Measurements from ENCODE around the gene NPFF.
"Not testable (repeated sequence)": the region's sequence is repeated elsewhere in the genome, so short reads cannot be mapped to it uniquely, and the experiment has no call there.

Gene NPFF, protein sequence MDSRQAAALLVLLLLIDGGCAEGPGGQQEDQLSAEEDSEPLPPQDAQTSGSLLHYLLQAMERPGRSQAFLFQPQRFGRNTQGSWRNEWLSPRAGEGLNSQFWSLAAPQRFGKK

DNA sequence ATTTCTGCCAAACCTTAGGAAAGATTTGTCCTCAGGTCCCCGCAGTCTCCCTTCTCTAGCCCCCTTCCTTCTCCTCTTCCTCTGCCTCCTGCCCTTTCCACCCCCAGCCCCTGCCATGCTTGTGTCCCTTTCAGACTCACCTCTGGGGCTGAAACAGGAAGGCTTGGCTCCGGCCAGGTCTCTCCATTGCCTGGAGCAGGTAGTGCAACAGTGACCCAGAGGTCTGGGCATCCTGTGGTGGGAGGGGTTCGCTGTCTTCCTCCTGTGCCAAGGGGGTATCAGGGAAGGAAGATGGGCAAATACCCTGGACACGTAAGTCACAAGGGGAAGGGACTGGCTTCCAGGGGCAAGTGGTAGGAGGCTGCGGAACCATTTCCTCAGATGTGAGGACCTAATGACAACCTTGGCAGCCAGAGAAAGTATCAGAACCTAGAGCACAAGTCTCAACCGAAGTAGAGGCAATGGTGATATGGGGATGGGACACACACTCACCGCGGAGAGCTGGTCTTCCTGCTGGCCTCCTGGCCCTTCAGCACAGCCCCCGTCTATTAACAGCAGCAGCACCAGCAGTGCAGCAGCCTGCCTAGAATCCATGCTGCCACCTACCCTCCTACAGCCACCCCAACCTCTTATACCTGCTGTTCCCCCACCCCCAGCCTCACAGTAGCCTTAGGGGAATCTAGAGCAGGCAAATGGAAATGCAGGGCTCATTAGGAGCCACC lies at the start of gene NPFF:
NPFF (minus strand) TSS at position 604 of the 722 bp plus-strand sequence; CDS start at position 594, 10 bp downstream.
- Mint-ChIP-seq H3K27me3 (ENCODE audit: low read depth, poor library complexity) (peaks cover 4% of the 10 kb centered on the region), H3K4me1 (peaks cover 12% of the 10 kb centered on the region), H3K4me3 (no peak within 1 kb of the TSS), H3K27ac (peak within 1 kb of the TSS; percentile 54), H3K9me3 (no peaks in the 10 kb centered on the region), H3K36me3 (ENCODE audit: low read depth) (peaks cover 16% of the 10 kb centered on the region)
- no peak for DNase-seq
- TF ChIP-seq, protein P1, sequence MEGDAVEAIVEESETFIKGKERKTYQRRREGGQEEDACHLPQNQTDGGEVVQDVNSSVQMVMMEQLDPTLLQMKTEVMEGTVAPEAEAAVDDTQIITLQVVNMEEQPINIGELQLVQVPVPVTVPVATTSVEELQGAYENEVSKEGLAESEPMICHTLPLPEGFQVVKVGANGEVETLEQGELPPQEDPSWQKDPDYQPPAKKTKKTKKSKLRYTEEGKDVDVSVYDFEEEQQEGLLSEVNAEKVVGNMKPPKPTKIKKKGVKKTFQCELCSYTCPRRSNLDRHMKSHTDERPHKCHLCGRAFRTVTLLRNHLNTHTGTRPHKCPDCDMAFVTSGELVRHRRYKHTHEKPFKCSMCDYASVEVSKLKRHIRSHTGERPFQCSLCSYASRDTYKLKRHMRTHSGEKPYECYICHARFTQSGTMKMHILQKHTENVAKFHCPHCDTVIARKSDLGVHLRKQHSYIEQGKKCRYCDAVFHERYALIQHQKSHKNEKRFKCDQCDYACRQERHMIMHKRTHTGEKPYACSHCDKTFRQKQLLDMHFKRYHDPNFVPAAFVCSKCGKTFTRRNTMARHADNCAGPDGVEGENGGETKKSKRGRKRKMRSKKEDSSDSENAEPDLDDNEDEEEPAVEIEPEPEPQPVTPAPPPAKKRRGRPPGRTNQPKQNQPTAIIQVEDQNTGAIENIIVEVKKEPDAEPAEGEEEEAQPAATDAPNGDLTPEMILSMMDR (IDR thresholded peaks at IDR 0.05): no peak

DNA sequence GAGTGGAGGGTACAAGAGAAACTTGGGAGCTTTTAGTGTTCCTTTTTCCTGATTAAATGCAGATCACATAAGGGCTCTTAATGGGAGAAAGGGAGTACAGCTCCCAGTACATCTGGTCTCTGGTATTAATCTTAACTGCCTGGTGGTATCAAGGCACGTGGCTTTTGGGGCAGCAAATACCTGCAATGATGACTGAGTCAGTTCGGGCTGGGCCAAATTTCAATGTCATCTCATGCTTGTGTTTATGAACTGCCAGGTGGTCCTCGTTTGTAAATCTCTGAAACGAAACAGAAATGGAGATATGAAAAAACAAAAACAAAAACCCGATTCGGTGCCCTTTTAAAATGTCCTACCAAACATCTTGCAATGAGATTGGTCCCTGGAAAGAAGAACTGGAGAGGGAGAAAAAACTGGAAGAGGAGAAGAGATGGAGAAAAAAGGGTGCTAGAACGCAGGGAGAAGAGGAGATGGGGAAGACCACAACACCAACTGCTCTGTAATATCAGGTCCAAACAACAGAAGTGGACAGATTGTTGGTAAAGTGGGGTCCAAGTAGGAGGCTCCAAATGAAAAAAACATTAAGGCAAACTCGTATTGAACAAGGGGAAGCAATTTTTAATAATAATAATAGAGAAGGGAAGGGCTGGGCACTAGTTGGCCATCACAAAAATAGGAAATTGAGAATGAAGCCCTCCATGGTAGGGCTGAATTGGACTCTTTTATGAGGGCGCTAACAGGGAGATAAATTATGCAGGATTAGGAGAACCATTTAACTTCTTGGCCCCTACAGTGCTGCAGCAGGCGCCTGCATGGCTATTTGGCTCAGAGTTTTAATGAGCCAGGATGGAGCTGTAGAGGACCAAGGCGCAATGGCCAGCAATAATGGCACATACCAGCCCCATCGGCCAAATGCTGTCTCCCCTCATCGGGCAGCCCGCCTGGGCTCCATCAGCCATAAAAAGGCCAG lies 45.4 kb upstream of the NPFF start:
- peak; percentile 7 for DNase-seq
- Mint-ChIP-seq H3K4me3 (no peak overlapping the region), H3K27ac (peak overlapping the region; percentile 74), H3K36me3 (ENCODE audit: low read depth) (peaks cover 29% of the 10 kb centered on the region), H3K4me1 (peaks cover 40% of the 10 kb centered on the region), H3K9me3 (no peaks in the 10 kb centered on the region), H3K27me3 (ENCODE audit: low read depth, poor library complexity) (peaks cover 4% of the 10 kb centered on the region)
- TF ChIP-seq, protein P1 (IDR thresholded peaks at IDR 0.05): no peak

DNA sequence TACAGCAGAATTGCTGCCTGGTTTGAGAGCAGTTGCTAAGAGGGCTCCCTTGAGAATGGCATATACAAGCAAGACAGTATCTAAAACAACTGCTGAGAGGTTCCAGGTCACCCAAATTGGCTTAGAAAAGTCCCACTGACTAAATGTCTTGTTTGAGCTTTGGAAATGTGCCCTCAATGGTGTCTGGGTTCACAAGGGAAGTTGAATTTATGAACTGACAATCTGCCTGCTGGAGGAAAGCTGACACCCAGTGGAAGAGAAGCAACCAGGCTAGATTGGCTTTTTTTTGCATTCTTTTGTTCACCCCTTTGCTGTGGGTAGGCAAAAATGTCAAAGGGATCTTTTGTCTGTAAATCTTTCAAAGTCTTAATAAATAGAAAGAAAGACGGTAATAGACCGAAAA lies 44.6 kb upstream of the NPFF start:
- Mint-ChIP-seq H3K27ac (peak overlapping the region; percentile 74), H3K36me3 (ENCODE audit: low read depth) (peaks cover 29% of the 10 kb centered on the region), H3K4me1 (peaks cover 38% of the 10 kb centered on the region), H3K4me3 (no peak overlapping the region), H3K27me3 (ENCODE audit: low read depth, poor library complexity) (peaks cover 5% of the 10 kb centered on the region), H3K9me3 (no peaks in the 10 kb centered on the region)
- TF ChIP-seq, protein P1 (IDR thresholded peaks at IDR 0.05): no peak
- DNase-seq: peak; percentile 5

DNA sequence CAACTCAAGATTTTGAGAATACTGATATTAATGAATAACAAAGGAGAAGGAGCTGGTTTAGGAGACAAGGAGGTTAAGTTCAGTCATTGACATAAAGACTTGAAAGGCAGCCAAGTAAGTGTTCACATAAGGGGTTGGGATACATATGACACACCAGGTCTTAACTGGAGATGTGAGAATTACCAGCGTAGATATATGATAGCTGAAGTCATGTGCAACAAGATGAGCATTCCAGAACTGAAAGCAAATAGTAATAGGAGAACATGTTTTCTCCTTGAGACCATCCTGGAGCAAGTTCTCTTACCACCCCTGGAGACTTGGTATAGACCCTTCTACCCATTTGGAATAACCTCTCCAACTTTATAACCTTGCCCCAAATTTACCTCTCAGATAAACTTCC lies 43.3 kb upstream of the NPFF start:
- Mint-ChIP-seq H3K27ac (no peak overlapping the region), H3K9me3 (no peaks in the 10 kb centered on the region), H3K27me3 (ENCODE audit: low read depth, poor library complexity) (peaks cover 5% of the 10 kb centered on the region), H3K4me1 (peaks cover 38% of the 10 kb centered on the region), H3K36me3 (ENCODE audit: low read depth) (peaks cover 29% of the 10 kb centered on the region), H3K4me3 (no peak overlapping the region)
- DNase-seq: no peak
- TF ChIP-seq, protein P1 (IDR thresholded peaks at IDR 0.05): no peak

DNA sequence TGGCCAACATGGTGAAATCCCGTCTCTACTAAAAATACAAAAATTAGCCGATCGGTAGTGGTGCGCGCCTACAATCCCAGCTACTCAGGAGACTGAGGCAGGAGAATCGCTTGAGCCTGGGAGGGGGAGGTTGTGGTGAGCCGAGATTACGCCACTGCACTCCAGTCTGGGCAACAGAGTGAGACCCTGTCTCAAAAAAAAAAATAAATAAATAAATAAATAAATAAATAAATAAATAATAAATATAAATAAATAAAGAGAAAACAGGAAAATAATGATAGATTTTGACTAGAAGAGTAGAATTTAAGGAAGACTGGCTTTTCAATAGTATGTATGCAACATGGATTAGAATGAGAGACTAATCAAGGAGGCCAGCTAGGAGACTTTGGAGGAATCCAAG lies 42.8 kb upstream of the NPFF start:
- not testable (repeated sequence) for H3K4me3 Mint-ChIP-seq; H3K27me3 Mint-ChIP-seq (ENCODE audit: low read depth, poor library complexity); H3K9me3 Mint-ChIP-seq; H3K27ac Mint-ChIP-seq; DNase-seq
- Mint-ChIP-seq H3K36me3 (ENCODE audit: low read depth) (peaks cover 29% of the 10 kb centered on the region), H3K4me1 (peaks cover 38% of the 10 kb centered on the region)

DNA sequence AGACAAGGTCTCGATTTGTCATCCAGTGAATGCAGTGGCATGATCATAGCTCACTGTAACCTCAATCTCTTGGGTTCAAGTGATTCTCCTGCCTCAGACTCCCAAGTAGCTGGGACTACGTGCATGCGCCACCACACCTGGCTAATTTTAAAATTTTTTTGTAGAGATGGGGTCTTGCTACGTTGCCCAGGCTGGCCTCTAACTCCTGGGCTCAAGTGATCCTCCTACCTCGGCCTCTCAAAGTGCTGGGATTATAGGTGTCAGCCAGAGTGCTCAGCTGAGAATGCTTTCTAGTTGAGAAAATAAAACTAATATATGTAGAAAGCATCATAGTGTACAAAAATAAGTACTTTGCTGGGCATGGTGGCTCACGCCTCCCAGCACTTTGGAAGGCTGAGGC lies 41.1 kb upstream of the NPFF start:
- not testable (repeated sequence) for DNase-seq; H3K27me3 Mint-ChIP-seq (ENCODE audit: low read depth, poor library complexity); H3K9me3 Mint-ChIP-seq; H3K27ac Mint-ChIP-seq; H3K4me3 Mint-ChIP-seq
- H3K36me3 Mint-ChIP-seq (ENCODE audit: low read depth): peaks cover 31% of the 10 kb centered on the region
- H3K4me1 Mint-ChIP-seq: peaks cover 42% of the 10 kb centered on the region

Measured in nephron progenitor cell (in vitro differentiated cells).